GM23338 (cell line): ENCODE measurements around the gene PXDN. TPM values are rescaled to one million over a fixed set of nuclear protein-coding genes. Genes with fewer than 3 reads are reported as not detected.

ENCODE experiments used
- ATAC-seq: fragments of 200-7000 bp; cut with Tn5 transposase; 3 replicates; pipeline ENCODE4 v1.9.1; 2020
- DNase-seq: peaks from one replicate; pipeline ENCODE4 v3.0.0-alpha.2; 2015; ENCODE audit warnings: low spot score
- H2AFZ ChIP-seq: fragments of 200-600 bp; sonication (generic); 2 replicates; pipeline ENCODE4 v1.8.0; 2016; ENCODE audit warnings: antibody characterized with exemption, mild to moderate bottlenecking, moderate library complexity
- H3F3A ChIP-seq: fragments of 200-600 bp; sonication (generic); replicated peaks from 2 replicates; pipeline ENCODE4 v1.8.0; 2017; ENCODE audit warnings: antibody characterized with exemption, mixed run types, low read depth
- H3K27ac ChIP-seq: fragments of 200-600 bp; sonication (generic); 2 replicates; pipeline ENCODE4 v1.6.1; 2016; ENCODE audit warnings: low read depth
- H3K27me3 ChIP-seq: fragments of 200-600 bp; sonication (generic); 2 replicates; pipeline ENCODE4 v1.8.0; 2016; ENCODE audit warnings: mild to moderate bottlenecking, mixed run types, moderate library complexity; ENCODE audit not compliant: insufficient read depth
- H3K36me3 ChIP-seq: fragments of 200-600 bp; sonication (generic); 2 replicates; pipeline ENCODE4 v1.8.0; 2016; ENCODE audit warnings: mild to moderate bottlenecking; ENCODE audit not compliant: insufficient read depth
- H3K4me1 ChIP-seq: fragments of 200-600 bp; sonication (generic); 2 replicates; pipeline ENCODE4 v1.8.0; 2016; ENCODE audit warnings: mild to moderate bottlenecking, moderate library complexity; ENCODE audit not compliant: insufficient read depth
- H3K4me2 ChIP-seq: fragments of 200-600 bp; sonication (generic); 2 replicates; pipeline ENCODE4 v1.7.1; 2017; ENCODE audit warnings: mixed run types
- H3K4me3 ChIP-seq: fragments of 200-600 bp; sonication (generic); 2 replicates; pipeline ENCODE4 v1.6.1; 2016; ENCODE audit warnings: mixed run types
- H3K79me2 ChIP-seq: fragments of 200-600 bp; sonication (generic); replicated peaks from 2 replicates; pipeline ENCODE4 v1.8.0; 2017; ENCODE audit warnings: mild to moderate bottlenecking; ENCODE audit not compliant: insufficient read depth
- H3K9me2 ChIP-seq: fragments of 200-600 bp; sonication (generic); 2 replicates; pipeline ENCODE4 v1.8.0; 2017; ENCODE audit not compliant: insufficient read depth
- H4K20me1 ChIP-seq: fragments of 200-600 bp; sonication (generic); replicated peaks from 2 replicates; pipeline ENCODE4 v1.8.0; 2017; ENCODE audit warnings: mild to moderate bottlenecking; ENCODE audit not compliant: insufficient read depth
- H3K27ac Mint-ChIP-seq: 2 replicates; pipeline ENCODE4 v1.8.0; 2020; ENCODE audit warnings: inconsistent platforms, mild to moderate bottlenecking, moderate library complexity, mixed read lengths
- H3K27me3 Mint-ChIP-seq: 3 replicates; pipeline ENCODE4 v1.8.0; 2022; ENCODE audit warnings: low read depth, mild to moderate bottlenecking, moderate library complexity, mixed read lengths, inconsistent platforms; ENCODE audit not compliant: insufficient read depth, poor library complexity
- H3K36me3 Mint-ChIP-seq: 3 replicates; pipeline ENCODE4 v1.8.0; 2021; ENCODE audit warnings: low read depth, mild to moderate bottlenecking, inconsistent platforms, moderate library complexity, mixed read lengths
- H3K4me1 Mint-ChIP-seq: 3 replicates; pipeline ENCODE4 v1.8.0; 2020; ENCODE audit warnings: mild to moderate bottlenecking, inconsistent platforms, mixed read lengths
- H3K4me3 Mint-ChIP-seq: 3 replicates; pipeline ENCODE4 v1.8.0; 2021; ENCODE audit warnings: moderate library complexity, mild to moderate bottlenecking, inconsistent platforms, mixed read lengths
- H3K9me3 Mint-ChIP-seq: 3 replicates; pipeline ENCODE4 v1.8.0; 2020; ENCODE audit warnings: moderate library complexity, mild to moderate bottlenecking, inconsistent platforms, mixed read lengths
- CREB1 ChIP-seq: fragments of 250-450 bp; sonication (Bioruptor Pico); IDR thresholded peaks from 2 replicates; pipeline ENCODE4 v1.5.0; 2020; ENCODE audit warnings: low read depth, mild to moderate bottlenecking, moderate library complexity
- EZH2 ChIP-seq: fragments of 200-600 bp; sonication (generic); IDR thresholded peaks from one replicate; pipeline ENCODE4 v1.8.0; 2017; ENCODE audit warnings: antibody characterized with exemption, mild to moderate bottlenecking, low read depth; ENCODE audit not compliant: unreplicated experiment
- EZH2phosphoT487 ChIP-seq: fragments of 200-600 bp; sonication (generic); IDR thresholded peaks from one replicate; pipeline ENCODE4 v1.8.1; 2018; ENCODE audit warnings: antibody characterized with exemption; ENCODE audit not compliant: unreplicated experiment
- JUNB ChIP-seq: IDR thresholded peaks from one replicate; pipeline ENCODE4 v1.6.1; 2016; ENCODE audit warnings: antibody characterized with exemption; ENCODE audit not compliant: unreplicated experiment
- NANOG ChIP-seq: IDR thresholded peaks from 2 replicates; pipeline ENCODE4 v1.6.1; 2016; ENCODE audit warnings: antibody characterized with exemption, borderline replicate concordance
- POLR2AphosphoS5 ChIP-seq: IDR thresholded peaks from 2 replicates; pipeline ENCODE4 v1.6.1; 2016; ENCODE audit warnings: antibody characterized with exemption, low read depth
- STAT1 ChIP-seq: IDR thresholded peaks from one replicate; pipeline ENCODE4 v1.6.1; 2016; ENCODE audit warnings: antibody characterized with exemption; ENCODE audit not compliant: unreplicated experiment
- ZNF114 ChIP-seq: fragments of 250-450 bp; sonication (Bioruptor Pico); IDR thresholded peaks from 2 replicates; pipeline ENCODE4 v1.5.0; 2020; ENCODE audit warnings: mild to moderate bottlenecking, moderate library complexity
- ZNF331 ChIP-seq: fragments of 250-450 bp; sonication (Bioruptor Pico); IDR thresholded peaks from 2 replicates; pipeline ENCODE4 v1.5.0; 2020; ENCODE audit warnings: low read depth, mild to moderate bottlenecking, moderate library complexity
- polyA plus RNA-seq: library from polyadenylated mRNA; unstranded; fragments of >200 nt; fragmentation: Nextera tagmentation; extraction: Ambion mirVana; gene quantifications from 2 replicates; pipeline ENCODE4 v1.2.1, GENCODE V29; 2016
- total RNA-seq: library from RNA; depleted of rRNA; stranded (reverse); fragments of >200 nt; shearing (Covaris generic); gene quantifications from 2 replicates; pipeline ENCODE4 v1.2.3, GENCODE V29; 2014
- TF ChIP-seq, protein P1 (sequence below): IDR thresholded peaks from one replicate; pipeline ENCODE4 v1.6.1; 2018; ENCODE audit warnings: antibody characterized with exemption; ENCODE audit not compliant: unreplicated experiment
- TF ChIP-seq, protein P2 (sequence below): fragments of 250-450 bp; sonication (Bioruptor Pico); IDR thresholded peaks from 2 replicates; pipeline ENCODE4 v1.5.0; 2020; ENCODE audit warnings: mild to moderate bottlenecking, moderate library complexity
- TF ChIP-seq, protein P3 (sequence below): IDR thresholded peaks from 2 replicates; pipeline ENCODE4 v1.6.1; 2016; ENCODE audit warnings: antibody characterized with exemption
- TF ChIP-seq, protein P4 (sequence below), 2 experiments: fragments of 200-600 bp in 1 of 2; sonication (generic) in 1 of 2; conservative IDR thresholded peaks; 2 replicates each; pipeline versions ENCODE4 v1.5.1 to v1.6.1; 2016 to 2017; ENCODE audit warnings: antibody characterized with exemption in 2 of 2, low read depth in 2 of 2, mild to moderate bottlenecking in 2 of 2, moderate library complexity in 1 of 2

PXDN gene
- total and polyA plus RNA-seq, 2 experiments from 2014 or later, result 42.2 to 225 TPM

DNA sequence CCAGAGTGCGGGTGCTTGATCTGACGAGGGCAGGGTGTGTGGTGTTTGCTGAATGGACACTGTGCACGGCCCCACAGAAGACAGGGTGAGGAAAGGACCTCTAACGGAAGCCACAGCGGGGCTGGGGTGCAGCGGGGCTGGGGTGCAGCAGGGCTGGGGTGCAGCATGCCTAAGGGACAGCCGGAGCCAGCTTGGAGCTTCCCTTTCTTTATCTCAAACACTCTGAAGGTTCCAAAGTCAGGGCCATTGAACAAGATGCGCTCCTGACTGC is 35.0 kb downstream of the PXDN start:
- Histone ChIP-seq H3K79me2 (peaks cover 54% of the 10 kb centered on the region), H2AFZ (no peak overlapping the region), H3K27ac (no peak overlapping the region), H3F3A (peaks cover 4% of the 10 kb centered on the region), H3K36me3 (no peaks in the 10 kb centered on the region), H3K4me1 (peaks cover 14% of the 10 kb centered on the region), H3K27me3 (no peaks in the 10 kb centered on the region), H3K9me2 (no peaks in the 10 kb centered on the region), H3K4me3 (no peak overlapping the region), H4K20me1 (no peaks in the 10 kb centered on the region; the same call in 1 of the 2 replicates), H3K4me2 (no peak overlapping the region)
- ATAC-seq (no peak), DNase-seq (no peak)
- H3K9me3 Mint-ChIP-seq, result no peaks in the 10 kb centered on the region
- H3K4me3 Mint-ChIP-seq, result no peak overlapping the region
- no peak overlapping the region for H3K27ac Mint-ChIP-seq
- H3K4me1 Mint-ChIP-seq, result peaks cover 42% of the 10 kb centered on the region
- H3K36me3 Mint-ChIP-seq, result peaks cover 4% of the 10 kb centered on the region; the same call in 1 of the 3 replicates
- H3K27me3 Mint-ChIP-seq, result peaks cover 4% of the 10 kb centered on the region
- no peak for TF ChIP-seq STAT1
- no peak for TF ChIP-seq JUNB
- TF ChIP-seq, protein P1, sequence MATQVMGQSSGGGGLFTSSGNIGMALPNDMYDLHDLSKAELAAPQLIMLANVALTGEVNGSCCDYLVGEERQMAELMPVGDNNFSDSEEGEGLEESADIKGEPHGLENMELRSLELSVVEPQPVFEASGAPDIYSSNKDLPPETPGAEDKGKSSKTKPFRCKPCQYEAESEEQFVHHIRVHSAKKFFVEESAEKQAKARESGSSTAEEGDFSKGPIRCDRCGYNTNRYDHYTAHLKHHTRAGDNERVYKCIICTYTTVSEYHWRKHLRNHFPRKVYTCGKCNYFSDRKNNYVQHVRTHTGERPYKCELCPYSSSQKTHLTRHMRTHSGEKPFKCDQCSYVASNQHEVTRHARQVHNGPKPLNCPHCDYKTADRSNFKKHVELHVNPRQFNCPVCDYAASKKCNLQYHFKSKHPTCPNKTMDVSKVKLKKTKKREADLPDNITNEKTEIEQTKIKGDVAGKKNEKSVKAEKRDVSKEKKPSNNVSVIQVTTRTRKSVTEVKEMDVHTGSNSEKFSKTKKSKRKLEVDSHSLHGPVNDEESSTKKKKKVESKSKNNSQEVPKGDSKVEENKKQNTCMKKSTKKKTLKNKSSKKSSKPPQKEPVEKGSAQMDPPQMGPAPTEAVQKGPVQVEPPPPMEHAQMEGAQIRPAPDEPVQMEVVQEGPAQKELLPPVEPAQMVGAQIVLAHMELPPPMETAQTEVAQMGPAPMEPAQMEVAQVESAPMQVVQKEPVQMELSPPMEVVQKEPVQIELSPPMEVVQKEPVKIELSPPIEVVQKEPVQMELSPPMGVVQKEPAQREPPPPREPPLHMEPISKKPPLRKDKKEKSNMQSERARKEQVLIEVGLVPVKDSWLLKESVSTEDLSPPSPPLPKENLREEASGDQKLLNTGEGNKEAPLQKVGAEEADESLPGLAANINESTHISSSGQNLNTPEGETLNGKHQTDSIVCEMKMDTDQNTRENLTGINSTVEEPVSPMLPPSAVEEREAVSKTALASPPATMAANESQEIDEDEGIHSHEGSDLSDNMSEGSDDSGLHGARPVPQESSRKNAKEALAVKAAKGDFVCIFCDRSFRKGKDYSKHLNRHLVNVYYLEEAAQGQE, result no peak
- no peak for TF ChIP-seq CREB1 (CRISPR knock-in tag)
- no peak for TF ChIP-seq NANOG
- no peak for TF ChIP-seq EZH2phosphoT487
- TF ChIP-seq EZH2, result no peak
- no peak for TF ChIP-seq POLR2AphosphoS5
- TF ChIP-seq, protein P2, sequence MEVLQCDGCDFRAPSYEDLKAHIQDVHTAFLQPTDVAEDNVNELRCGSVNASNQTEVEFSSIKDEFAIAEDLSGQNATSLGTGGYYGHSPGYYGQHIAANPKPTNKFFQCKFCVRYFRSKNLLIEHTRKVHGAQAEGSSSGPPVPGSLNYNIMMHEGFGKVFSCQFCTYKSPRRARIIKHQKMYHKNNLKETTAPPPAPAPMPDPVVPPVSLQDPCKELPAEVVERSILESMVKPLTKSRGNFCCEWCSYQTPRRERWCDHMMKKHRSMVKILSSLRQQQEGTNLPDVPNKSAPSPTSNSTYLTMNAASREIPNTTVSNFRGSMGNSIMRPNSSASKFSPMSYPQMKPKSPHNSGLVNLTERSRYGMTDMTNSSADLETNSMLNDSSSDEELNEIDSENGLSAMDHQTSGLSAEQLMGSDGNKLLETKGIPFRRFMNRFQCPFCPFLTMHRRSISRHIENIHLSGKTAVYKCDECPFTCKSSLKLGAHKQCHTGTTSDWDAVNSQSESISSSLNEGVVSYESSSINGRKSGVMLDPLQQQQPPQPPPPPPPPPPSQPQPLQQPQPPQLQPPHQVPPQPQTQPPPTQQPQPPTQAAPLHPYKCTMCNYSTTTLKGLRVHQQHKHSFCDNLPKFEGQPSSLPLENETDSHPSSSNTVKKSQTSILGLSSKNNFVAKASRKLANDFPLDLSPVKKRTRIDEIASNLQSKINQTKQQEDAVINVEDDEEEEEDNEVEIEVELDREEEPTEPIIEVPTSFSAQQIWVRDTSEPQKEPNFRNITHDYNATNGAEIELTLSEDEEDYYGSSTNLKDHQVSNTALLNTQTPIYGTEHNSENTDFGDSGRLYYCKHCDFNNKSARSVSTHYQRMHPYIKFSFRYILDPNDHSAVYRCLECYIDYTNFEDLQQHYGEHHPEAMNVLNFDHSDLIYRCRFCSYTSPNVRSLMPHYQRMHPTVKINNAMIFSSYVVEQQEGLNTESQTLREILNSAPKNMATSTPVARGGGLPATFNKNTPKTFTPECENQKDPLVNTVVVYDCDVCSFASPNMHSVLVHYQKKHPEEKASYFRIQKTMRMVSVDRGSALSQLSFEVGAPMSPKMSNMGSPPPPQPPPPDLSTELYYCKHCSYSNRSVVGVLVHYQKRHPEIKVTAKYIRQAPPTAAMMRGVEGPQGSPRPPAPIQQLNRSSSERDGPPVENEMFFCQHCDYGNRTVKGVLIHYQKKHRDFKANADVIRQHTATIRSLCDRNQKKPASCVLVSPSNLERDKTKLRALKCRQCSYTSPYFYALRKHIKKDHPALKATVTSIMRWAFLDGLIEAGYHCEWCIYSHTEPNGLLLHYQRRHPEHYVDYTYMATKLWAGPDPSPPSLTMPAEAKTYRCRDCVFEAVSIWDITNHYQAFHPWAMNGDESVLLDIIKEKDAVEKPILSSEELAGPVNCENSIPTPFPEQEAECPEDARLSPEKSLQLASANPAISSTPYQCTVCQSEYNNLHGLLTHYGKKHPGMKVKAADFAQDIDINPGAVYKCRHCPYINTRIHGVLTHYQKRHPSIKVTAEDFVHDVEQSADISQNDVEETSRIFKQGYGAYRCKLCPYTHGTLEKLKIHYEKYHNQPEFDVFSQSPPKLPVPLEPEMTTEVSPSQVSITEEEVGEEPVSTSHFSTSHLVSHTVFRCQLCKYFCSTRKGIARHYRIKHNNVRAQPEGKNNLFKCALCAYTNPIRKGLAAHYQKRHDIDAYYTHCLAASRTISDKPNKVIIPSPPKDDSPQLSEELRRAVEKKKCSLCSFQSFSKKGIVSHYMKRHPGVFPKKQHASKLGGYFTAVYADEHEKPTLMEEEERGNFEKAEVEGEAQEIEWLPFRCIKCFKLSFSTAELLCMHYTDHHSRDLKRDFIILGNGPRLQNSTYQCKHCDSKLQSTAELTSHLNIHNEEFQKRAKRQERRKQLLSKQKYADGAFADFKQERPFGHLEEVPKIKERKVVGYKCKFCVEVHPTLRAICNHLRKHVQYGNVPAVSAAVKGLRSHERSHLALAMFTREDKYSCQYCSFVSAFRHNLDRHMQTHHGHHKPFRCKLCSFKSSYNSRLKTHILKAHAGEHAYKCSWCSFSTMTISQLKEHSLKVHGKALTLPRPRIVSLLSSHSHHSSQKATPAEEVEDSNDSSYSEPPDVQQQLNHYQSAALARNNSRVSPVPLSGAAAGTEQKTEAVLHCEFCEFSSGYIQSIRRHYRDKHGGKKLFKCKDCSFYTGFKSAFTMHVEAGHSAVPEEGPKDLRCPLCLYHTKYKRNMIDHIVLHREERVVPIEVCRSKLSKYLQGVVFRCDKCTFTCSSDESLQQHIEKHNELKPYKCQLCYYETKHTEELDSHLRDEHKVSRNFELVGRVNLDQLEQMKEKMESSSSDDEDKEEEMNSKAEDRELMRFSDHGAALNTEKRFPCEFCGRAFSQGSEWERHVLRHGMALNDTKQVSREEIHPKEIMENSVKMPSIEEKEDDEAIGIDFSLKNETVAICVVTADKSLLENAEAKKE, result no peak
- TF ChIP-seq, protein P3, sequence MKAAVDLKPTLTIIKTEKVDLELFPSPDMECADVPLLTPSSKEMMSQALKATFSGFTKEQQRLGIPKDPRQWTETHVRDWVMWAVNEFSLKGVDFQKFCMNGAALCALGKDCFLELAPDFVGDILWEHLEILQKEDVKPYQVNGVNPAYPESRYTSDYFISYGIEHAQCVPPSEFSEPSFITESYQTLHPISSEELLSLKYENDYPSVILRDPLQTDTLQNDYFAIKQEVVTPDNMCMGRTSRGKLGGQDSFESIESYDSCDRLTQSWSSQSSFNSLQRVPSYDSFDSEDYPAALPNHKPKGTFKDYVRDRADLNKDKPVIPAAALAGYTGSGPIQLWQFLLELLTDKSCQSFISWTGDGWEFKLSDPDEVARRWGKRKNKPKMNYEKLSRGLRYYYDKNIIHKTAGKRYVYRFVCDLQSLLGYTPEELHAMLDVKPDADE, result no peak
- TF ChIP-seq ZNF114 (CRISPR knock-in tag), result no peak
- TF ChIP-seq, protein P4, sequence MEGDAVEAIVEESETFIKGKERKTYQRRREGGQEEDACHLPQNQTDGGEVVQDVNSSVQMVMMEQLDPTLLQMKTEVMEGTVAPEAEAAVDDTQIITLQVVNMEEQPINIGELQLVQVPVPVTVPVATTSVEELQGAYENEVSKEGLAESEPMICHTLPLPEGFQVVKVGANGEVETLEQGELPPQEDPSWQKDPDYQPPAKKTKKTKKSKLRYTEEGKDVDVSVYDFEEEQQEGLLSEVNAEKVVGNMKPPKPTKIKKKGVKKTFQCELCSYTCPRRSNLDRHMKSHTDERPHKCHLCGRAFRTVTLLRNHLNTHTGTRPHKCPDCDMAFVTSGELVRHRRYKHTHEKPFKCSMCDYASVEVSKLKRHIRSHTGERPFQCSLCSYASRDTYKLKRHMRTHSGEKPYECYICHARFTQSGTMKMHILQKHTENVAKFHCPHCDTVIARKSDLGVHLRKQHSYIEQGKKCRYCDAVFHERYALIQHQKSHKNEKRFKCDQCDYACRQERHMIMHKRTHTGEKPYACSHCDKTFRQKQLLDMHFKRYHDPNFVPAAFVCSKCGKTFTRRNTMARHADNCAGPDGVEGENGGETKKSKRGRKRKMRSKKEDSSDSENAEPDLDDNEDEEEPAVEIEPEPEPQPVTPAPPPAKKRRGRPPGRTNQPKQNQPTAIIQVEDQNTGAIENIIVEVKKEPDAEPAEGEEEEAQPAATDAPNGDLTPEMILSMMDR (conservative IDR thresholded peaks at IDR 0.05; ENCODE audit: low read depth in 2 of 2), result no peak
- TF ChIP-seq ZNF331 (CRISPR knock-in tag), result no peak
